NOMO-1 (cell line): ENCODE results near the gene ZBTB8A.
"Not testable (repeated sequence)": the region's sequence is repeated elsewhere in the genome, so short reads cannot be mapped to it uniquely, and the experiment has no call there.

ENCODE experiments used
- DNase-seq, 2 experiments: peaks; one replicate each; lab custom pipeline; 2025; ENCODE audit not compliant: unreplicated experiment in 2 of 2; lab: John Stamatoyannopoulos, UW

Gene ZBTB8A

GRCh38 chr1:32618673-32619221 is 79.5 kb downstream of the ZBTB8A start:
- no peak for DNase-seq

DNA sequence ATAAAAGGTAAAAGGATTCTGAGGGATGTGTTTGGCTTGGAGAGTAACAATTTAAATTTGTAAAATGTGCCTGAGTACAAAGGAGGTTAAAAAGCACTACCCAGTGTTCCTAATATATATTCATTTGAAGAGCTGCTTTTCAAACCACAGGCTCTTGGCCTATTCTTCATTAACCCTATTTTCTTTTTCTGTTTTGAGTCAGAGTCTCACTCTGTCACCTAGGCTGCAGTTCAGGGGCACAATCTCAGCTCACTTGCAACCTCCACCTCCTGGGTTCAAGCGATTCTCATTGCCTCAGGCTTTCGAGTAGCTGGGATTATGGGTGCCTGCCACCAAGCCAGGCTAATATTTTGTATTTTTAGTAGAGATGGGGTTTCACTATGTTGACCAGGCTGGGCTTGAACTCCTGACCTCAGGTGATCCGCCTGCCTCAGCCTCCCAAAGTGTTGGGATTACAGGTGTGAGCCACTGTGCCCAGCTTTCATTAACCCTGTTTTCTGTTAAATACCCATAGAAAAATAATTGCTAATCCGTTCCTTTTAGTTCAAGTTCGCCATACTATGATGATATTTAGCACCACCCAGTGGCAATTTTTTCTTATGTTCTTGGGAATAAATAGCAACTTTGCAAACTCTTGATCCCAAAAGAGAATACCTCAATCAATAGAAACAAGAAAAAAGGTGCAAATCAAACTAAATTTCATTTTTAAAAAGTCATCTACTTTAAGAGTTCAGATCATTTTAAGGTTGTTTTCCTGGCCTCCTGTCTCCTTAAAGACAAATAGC is 80.7 kb downstream of the ZBTB8A start:
- no peak for DNase-seq

DNA sequence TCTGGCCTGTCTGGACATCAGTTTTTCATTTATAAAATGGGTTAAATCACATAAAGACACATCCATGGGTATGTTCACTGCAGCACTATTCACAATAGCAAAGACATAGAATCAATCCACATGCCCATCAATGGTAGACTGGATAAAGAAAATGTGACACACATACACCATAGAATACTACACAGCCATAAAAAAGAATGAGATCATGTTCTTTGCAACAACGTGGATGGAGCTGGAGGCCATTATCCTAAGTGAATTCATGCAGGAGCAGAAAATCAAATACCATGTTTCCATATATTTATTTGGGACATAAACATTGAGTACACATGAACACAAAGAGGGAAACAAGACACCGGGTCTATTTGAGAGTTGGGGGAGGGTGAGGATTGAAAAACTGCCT is 83.0 kb downstream of the ZBTB8A start:
- DNase-seq = no peak

DNA sequence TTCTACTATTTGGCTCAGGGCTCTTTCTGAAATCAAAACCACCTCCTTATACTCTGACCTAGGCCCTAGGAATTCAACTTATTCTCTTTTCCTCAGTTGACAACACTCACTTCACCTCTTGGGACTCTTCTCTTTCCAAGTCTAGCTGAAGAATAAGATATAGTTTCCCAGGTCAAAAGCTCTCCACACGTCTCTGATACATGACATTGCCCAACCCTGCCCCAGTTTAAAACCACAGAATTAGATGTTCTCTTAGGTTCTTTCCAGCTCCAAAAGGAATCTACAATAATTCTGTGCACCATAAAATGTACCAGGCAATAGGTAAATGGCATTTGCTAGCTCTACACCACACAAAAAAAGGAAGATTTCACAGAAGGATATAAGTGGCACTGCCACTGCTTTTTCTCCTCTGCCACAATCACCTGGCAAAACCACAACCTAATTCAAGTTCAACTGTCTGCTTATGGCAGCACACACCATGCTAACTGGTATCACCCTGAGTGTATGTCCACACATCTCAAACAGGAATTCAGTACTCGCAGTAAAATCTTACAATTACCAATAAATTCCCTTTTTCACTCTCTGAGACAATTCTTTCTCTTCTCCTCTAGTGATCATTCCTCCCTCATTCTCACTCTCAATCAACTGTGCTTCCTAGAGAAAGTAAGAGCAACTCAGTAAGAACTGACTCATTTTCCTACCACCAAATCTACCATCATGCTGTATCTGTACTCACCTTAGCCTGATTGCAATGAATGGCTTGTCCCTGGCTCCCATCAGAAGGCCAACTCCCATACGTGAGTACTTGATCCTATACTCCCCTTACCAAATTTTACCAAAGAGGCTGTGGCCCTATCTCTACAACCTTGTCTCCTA is 83.8 kb downstream of the ZBTB8A start:
- DNase-seq = peak in 1 of 2 experiments; percentile 2

- DNase-seq = no peak
Measured at GRCh38 chr1:32623775-32624174, 84.5 kb downstream of the ZBTB8A start.

DNA sequence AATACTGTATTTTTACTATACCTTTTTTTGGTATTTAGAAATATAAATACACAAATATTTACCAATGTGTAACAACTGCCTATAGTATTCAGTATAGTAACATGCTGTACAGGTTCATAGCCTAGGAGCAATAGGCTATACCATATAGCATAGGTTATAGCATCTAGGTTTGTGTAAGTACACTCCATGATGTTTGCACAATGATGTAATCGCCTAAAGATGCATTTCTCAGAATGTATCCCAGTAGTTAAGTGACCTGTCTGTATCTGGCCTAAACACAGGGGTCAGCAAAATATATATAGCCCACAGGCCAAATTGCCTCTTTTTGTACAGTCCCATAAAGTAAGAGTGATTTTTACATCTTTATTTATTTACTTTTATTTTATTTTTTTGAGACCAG is 86.9 kb downstream of the ZBTB8A start:
- no peak for DNase-seq

DNA sequence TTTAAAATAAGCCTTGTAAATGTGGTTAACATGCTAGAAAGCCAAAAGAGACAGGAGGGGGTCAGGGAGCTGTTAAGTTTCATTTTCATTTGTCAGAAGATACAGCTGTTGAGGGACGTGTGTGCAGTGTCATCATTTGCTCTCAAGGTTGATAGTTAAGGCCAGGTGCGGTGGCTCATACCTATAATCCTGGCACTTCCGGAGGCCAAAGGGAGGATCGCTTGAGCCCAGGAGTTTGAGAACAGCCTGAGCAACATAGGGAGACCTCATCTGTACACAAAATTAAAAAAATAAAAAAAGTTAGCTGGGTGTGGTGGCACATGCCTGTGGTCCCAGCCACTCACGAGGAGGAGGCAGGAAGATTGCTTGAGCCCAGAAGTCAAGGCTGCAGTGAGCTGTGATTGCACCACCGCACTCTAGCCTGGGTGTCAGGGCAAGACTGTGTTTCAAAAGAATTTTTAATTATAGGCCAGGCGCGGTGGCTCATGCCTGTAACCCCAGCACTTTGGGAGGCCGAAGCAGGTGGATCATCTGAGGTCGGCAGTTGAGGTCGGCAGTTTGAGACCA is 88.5 kb downstream of the ZBTB8A start:
- DNase-seq = peak; percentile 58 to 63

DNA sequence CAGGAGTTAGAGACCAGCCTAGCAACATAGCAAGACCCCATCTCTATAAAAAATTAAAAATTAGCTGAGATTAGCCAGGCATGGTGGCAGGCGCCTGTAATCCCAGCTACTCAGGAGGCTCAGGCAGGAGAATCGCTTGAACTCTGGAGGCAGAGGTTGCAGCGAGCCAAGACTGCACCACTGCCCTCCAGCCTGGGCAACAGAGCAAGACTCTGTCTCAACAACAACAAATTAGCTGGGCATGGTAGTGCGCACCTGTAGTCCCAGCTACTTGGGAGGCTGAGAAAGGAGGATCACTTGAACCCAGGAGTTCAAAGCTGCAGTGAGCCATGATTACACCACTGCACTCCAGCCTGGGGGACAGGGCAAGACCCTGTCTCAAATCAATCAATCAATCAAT is 90.9 kb downstream of the ZBTB8A start:
- not testable (repeated sequence) for DNase-seq

DNA sequence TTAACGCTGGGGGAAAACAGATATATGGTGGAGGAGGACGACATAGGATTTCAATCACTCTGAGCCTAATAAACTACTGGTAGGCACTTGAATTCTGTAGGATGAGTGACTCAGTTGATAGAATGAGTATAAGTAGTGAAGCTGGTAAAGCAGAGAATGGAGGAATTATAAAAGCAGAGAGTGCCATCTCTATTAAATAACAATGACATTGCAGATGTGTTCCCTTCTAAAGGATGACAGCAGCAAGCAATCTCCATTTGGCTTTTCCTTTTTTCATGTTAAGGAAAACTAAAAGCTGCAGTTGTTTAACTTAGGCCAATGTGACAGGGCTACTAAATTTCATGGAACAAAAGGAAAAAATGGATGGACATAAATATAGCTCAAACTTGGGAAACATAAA is 93.6 kb downstream of the ZBTB8A start:
- no peak for DNase-seq

DNA sequence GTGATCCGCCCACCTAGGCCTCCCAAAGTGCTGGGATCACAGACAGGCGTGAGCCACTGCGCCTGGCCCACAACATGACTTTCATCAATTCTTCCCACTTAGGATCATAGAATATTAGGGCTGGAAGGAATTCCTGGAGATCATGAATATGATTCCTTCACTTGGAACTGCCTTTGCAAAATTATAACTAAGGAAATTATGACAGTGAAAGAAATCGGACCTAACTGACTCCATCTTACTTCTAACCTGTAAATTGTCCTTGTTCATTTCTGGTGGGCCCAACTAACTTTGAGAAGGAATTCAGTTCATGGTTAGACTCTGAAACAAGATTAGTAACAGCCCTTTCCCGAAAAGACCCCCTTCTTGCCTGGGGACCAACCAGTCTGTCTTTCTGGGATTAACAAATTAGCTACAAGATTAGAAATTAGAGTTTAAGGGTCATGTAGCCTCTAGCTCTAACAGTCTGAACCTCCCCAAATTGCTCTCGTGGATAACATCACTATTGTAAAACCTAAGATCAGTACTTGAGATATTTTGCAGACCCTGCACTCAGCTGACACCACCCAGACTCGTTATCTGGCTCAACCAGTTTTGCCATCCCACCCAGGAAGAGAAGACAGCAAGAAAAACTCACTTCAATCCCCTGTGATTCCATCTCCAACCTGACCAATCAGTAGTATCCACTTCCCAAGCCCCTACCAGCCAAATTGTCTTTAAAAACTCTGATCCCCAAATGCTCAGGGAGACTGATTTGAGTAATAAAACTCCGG is 96.5 kb downstream of the ZBTB8A start:
- no peak for DNase-seq

DNA sequence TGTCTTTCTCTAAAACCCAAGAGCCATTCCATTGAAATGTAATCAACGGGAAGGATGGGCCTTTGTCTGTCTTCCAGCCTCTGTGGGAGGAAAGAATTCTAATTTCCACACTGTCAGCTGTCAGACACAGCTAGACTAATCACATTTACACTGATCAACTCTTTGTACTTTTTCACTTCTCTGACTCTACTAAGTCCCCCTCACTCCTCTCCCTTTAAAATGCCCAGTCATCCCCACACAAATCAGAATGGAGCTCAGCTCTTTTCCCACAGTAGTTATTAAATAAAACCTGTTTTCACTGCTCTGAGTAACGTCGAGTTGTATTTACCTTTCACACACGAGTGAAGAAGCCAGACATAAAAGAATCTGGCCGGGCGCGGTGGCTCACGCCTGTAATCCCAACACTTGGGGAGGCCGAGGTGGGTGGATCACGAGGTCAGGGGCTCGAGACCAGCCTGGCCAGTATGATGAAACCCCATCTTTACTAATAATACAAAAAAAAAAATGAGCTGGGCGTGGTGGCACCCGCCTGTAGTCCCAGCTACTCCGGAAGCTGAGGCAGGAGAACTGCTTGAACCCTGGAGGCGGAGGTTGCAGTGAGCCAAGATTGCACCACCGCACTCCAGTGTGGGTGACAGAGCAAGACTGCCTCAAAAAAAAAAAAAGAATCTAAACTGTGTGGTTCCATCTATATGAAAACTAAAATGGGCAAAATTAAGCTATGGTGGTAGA is 97.9 kb downstream of the ZBTB8A start:
- DNase-seq = peak; percentile 23 to 37

GRCh38 chr1:32639489-32640075 is 100.4 kb downstream of the ZBTB8A start:
- DNase-seq = no peak

- DNase-seq = not testable (repeated sequence)
Measured at GRCh38 chr1:32642292-32642827, 103.1 kb downstream of the ZBTB8A start.

GRCh38 chr1:32644426-32644825 is 105.2 kb downstream of the ZBTB8A start:
- no peak for DNase-seq

DNA sequence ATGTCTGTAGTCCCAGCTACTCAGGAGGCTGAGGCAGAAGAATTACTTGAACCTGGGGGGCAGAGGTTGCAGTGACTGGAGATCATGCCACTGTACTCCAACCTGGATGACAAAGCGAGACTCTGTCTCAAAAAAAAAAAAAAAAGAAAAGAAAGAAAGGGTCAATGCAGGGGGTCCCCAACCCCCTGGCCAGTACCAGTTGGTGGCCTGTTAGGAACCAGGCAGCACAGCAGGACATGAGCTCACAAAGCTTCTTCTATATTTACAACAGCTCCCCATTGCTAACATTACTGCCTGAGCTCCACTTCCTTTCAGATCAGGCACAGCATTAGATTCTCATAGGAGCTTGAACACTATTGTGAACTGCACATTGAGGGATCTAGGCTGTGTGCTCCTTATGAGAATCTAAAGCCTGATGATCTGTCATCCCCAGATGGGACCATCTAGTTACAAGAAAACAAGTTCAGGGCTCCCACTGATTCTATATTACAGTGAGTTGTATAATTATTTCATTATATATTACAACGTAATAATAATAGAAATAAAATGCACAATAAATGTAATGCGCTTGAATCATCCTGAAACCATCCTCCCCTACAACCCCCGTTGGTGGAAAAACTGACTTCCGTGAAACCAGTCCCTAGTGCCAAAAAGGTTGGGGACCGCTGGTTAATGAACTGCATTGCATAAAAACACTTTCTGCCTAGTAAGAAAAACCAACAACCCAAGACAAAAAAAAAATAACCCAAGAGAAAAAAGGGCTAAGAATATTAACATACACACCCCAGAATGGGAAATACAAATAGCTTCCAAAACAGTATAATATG is 108.3 kb downstream of the ZBTB8A start:
- no peak for DNase-seq

DNA sequence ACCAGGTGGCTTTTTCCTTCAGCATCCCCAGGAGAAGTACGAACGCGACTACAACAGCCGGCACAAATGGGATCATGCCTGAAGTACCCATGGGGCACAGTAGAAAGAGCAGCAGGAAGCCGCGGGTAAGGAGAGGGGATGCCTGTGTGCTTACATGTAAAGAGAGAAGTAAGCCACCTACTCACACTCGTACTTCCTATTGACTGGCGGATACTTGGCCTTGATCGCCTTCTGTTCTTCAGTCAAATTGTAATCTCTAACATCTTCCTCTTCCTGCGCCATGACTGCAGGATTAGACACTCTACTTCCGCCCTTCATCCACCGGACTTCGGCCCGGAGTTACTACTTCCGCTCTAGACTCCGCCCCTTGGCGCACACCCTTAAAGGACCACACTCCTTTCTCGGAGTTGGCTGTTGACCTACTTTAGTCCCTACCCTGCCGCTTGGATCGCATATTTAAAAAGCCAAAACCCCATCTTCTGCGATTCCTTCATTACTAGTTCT is 111.1 kb downstream of the ZBTB8A start, which contains the start of gene ZBTB8OS:
Gene ZBTB8OS (minus strand): TSS at position 303 of the 504 bp plus-strand sequence. CDS start 21 bp downstream, at position 282.
- DNase-seq = peak; percentile 96 to 98

GRCh38 chr1:32650752-32651460 is 111.7 kb downstream of the ZBTB8A start, which contains the start of gene RBBP4:
Gene RBBP4 (plus strand): TSS chr1:32651208. CDS start chr1:32651307, 99 bp downstream.
- peak; percentile 93 to 96 for DNase-seq
